ENCODE results near the gene MAGEB17. TPM values are rescaled to one million over a fixed set of nuclear protein-coding genes. Genes with fewer than 3 reads are reported as not detected.

Gene MAGEB17
- total and polyA plus RNA-seq, 2 of the 8 experiments (the other 6 are each of a cell fraction or from before 2014, with no cell fraction given) = 0.48 to 1.1 TPM

DNA sequence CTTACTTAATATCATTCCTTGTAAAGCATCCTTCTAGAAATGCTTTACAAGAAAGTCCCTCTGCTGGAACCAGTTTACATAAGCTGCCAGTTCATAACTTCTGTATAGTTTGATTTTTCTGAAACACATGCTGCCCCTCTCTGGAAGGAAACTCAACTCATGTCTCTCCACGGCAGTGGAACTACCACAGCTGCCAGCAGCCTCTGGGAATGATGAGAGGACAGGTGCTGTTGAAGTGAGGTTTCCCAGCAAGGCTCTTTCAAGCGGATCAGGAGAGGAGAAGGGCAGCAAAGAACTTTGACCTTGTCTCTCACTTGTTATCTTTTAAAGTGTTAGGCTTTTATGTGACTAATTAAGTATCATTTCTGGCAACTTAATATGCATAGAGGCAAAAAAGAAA, 36.6 kb upstream of the MAGEB17 start:
- Histone ChIP-seq H4K91ac (replicated peaks; ENCODE audit: insufficient read length, low read length) (no peak overlapping the region), H2BK15ac (ENCODE audit: low read length) (no peak overlapping the region), H3K56ac (replicated peaks; ENCODE audit: insufficient read length, low read depth, low read length) (no peak overlapping the region), H3K9ac (replicated peaks in 1 of 4; ENCODE audit: extremely low read depth in 1 of 4, low read depth in 3 of 4, low read length in 3 of 4) (no peak overlapping the region), H3K23ac (ENCODE audit: insufficient read length) (no peak overlapping the region), H2AFZ (ENCODE audit: low read length) (no peak overlapping the region), H3K4ac (replicated peaks; ENCODE audit: insufficient read length, low read depth, low read length) (no peak overlapping the region), H4K8ac (ENCODE audit: extremely low read depth, insufficient read depth, low read length) (no peak overlapping the region), H2BK20ac (ENCODE audit: low read length) (no peak overlapping the region), H3K9me3 (ENCODE audit: insufficient read depth in 2 of 2, low read depth in 1 of 2, low read length in 1 of 2) (no peaks in the 10 kb centered on the region), H2BK5ac (ENCODE audit: low read depth, low read length) (no peak overlapping the region), H3K14ac (ENCODE audit: insufficient read length) (no peak overlapping the region), H3K36me3 (ENCODE audit: control insufficient read depth in 2 of 4, insufficient read depth in 4 of 4, low read length in 3 of 4) (peaks cover 0 to 76% (median 0%) of the 10 kb centered on the region in 4 experiments; a peak in 2 of 8 replicates), H3K4me2 (ENCODE audit: insufficient read depth in 1 of 2, low read depth in 2 of 2, low read length in 2 of 2) (peak overlapping the region in 1 of 2 experiments; percentile 98; a peak in 3 of 4 replicates), H2AK5ac (ENCODE audit: low read depth, low read length) (no peak overlapping the region), H2BK120ac (replicated peaks; ENCODE audit: low read depth, low read length) (no peak overlapping the region), H3K27ac (ENCODE audit: low read depth, low read length) (no peak overlapping the region), H4K5ac (ENCODE audit: insufficient read length, low read depth, low read length) (no peak overlapping the region), H3K79me1 (ENCODE audit: low read depth, low read length) (no peaks in the 10 kb centered on the region), H4K20me1 (replicated peaks in 1 of 2; ENCODE audit: control insufficient read depth in 1 of 2, insufficient read depth in 2 of 2, low read length in 2 of 2) (no peaks in the 10 kb centered on the region), H3K27me3 (replicated peaks in 1 of 4; ENCODE audit: control insufficient read depth in 3 of 4, extremely low read depth in 1 of 4, insufficient read depth in 3 of 4, low read length in 3 of 4) (no peaks in the 10 kb centered on the region), H3K23me2 (ENCODE audit: low read depth, low read length) (no peaks in the 10 kb centered on the region), H3K79me2 (ENCODE audit: control insufficient read depth in 1 of 2, insufficient read depth in 2 of 2, low read length in 2 of 2) (peaks cover 41 to 99% of the 10 kb centered on the region in 2 experiments), H3K18ac (ENCODE audit: extremely low read depth, low read length) (no peak overlapping the region), H2BK12ac (ENCODE audit: low read depth, low read length) (no peak overlapping the region), H3K4me3 (ENCODE audit: extremely low read depth in 1 of 4, insufficient read depth in 2 of 4, low read depth in 3 of 4, low read length in 4 of 4) (peak overlapping the region in 2 of 4 experiments; percentile 34 to 45; a peak in 1 of 8 replicates), H3K4me1 (replicated peaks in 1 of 4; ENCODE audit: control insufficient read depth in 3 of 4, insufficient read depth in 4 of 4, low read length in 3 of 4) (peaks cover 0 to 6% (median under 1%) of the 10 kb centered on the region in 4 experiments; a peak in 3 of 7 replicates)
- FAIRE-seq (peak; percentile 42), DNase-seq (ENCODE audit: low read depth in 1 of 2, low spot score in 2 of 2) (no peak)
- ChIA-PET CTCF (ENCODE audit: partially characterized antibody) (interaction anchor here (1.0 to 1.6 kb wide), 3 partner anchors 25 to 258 kb away, joined by 3 to 7 read pairs (median 3); no protein-coding TSS in a partner anchor), POLR2A (ENCODE audit: partially characterized antibody) (no interaction called here)
- WGBS, 2 experiments (ENCODE audit: extremely low coverage in 1 of 2, insufficient coverage in 1 of 2, insufficient read length in 1 of 2, insufficient replicate concordance in 2 of 2, low coverage in 1 of 2, low lambda C conversion rate in 2 of 2, missing lambda C conversion rate in 1 of 2) = 73% methylated on average over 2 of the region's 2 CpGs; no CpG with 5 or more reads in 1 of the 2 experiments
- TF ChIP-seq SP2 (IDR thresholded peaks at IDR 0.05; ENCODE audit: low read length) = no peak
- TF ChIP-seq, protein P1, sequence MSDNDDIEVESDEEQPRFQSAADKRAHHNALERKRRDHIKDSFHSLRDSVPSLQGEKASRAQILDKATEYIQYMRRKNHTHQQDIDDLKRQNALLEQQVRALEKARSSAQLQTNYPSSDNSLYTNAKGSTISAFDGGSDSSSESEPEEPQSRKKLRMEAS (IDR thresholded peaks at IDR 0.05) = no peak
- TF ChIP-seq YY1 (IDR thresholded peaks at IDR 0.05; ENCODE audit: low read depth, low read length) = no peak
- TF ChIP-seq, protein P2, sequence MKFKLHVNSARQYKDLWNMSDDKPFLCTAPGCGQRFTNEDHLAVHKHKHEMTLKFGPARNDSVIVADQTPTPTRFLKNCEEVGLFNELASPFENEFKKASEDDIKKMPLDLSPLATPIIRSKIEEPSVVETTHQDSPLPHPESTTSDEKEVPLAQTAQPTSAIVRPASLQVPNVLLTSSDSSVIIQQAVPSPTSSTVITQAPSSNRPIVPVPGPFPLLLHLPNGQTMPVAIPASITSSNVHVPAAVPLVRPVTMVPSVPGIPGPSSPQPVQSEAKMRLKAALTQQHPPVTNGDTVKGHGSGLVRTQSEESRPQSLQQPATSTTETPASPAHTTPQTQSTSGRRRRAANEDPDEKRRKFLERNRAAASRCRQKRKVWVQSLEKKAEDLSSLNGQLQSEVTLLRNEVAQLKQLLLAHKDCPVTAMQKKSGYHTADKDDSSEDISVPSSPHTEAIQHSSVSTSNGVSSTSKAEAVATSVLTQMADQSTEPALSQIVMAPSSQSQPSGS (IDR thresholded peaks at IDR 0.05; ENCODE audit: low read length) = no peak
- TF ChIP-seq SIRT6 (IDR thresholded peaks at IDR 0.05; ENCODE audit: low read length) = no peak
